CD1c-positive myeloid dendritic cell (primary cell): ENCODE data around the gene SORCS2.

Experiments used
- DNase-seq: peaks from one replicate; pipeline ENCODE4 v3.0.0-alpha.2; 2016; ENCODE audit errors: extremely low spot score

SORCS2 gene

GRCh38 chr4:7353846-7354610, 161.7 kb downstream of the SORCS2 start:
- DNase-seq = no peak

- no peak for DNase-seq
These were observed 162.6 kb downstream of the SORCS2 start for GRCh38 chr4:7354927-7355326.

- no peak for DNase-seq
These were observed 163.5 kb downstream of the SORCS2 start for GRCh38 chr4:7355795-7356194.

- DNase-seq = no peak
These were observed 164.5 kb downstream of the SORCS2 start for GRCh38 chr4:7356667-7357310.

- no peak for DNase-seq
These were observed 165.0 kb downstream of the SORCS2 start for GRCh38 chr4:7357323-7357722.

- no peak for DNase-seq
These were observed 165.9 kb downstream of the SORCS2 start for GRCh38 chr4:7358100-7358735.

GRCh38 chr4:7359400-7360062, 167.2 kb downstream of the SORCS2 start:
- DNase-seq = no peak

- DNase-seq = no peak
These were observed 168.5 kb downstream of the SORCS2 start for GRCh38 chr4:7360806-7361205.

GRCh38 chr4:7361280-7361895, 169.1 kb downstream of the SORCS2 start:
- DNase-seq = no peak

- no peak for DNase-seq
These were observed 170.0 kb downstream of the SORCS2 start for GRCh38 chr4:7362341-7362740.

GRCh38 chr4:7362862-7363430, 170.6 kb downstream of the SORCS2 start:
- DNase-seq = no peak

GRCh38 chr4:7364979-7365378, 172.6 kb downstream of the SORCS2 start:
- DNase-seq = no peak

- DNase-seq = no peak
These were observed 173.3 kb downstream of the SORCS2 start for GRCh38 chr4:7365462-7366179.

GRCh38 chr4:7366180-7366945, 174.0 kb downstream of the SORCS2 start:
- no peak for DNase-seq

GRCh38 chr4:7366954-7367353, 174.6 kb downstream of the SORCS2 start:
- no peak for DNase-seq

- no peak for DNase-seq
These were observed 175.1 kb downstream of the SORCS2 start for GRCh38 chr4:7367406-7367805.

- DNase-seq = no peak
These were observed 175.5 kb downstream of the SORCS2 start for GRCh38 chr4:7367864-7368277.

GRCh38 chr4:7368296-7368695, 176.0 kb downstream of the SORCS2 start:
- no peak for DNase-seq

- no peak for DNase-seq
These were observed 177.2 kb downstream of the SORCS2 start for GRCh38 chr4:7369511-7369910.

- no peak for DNase-seq
These were observed 177.7 kb downstream of the SORCS2 start for GRCh38 chr4:7370038-7370437.
